T-helper 17 cell (primary cell): ENCODE data around the gene PRAMEF33. TPM values are rescaled to one million over a fixed set of nuclear protein-coding genes. Genes with fewer than 3 reads are reported as not detected.
"Not testable (repeated sequence)": the region's sequence is repeated elsewhere in the genome, so short reads cannot be mapped to it uniquely, and the experiment has no call there.

ENCODE experiments used
- ATAC-seq: fragments of 150-1000 bp; cut with Tn5 transposase; 2 replicates; pipeline ENCODE4 v1.10.0; 2021; ENCODE audit warnings: mild to moderate bottlenecking, moderate library complexity
- DNase-seq, 3 donors: peaks; one replicate each; pipeline versions ENCODE4 v3.0.0 to v3.0.0-alpha.2; 2020 to 2021
- H3K9me3 ChIP-seq: one replicate; pipeline ENCODE4 v1.7.0; 2013; ENCODE audit warnings: low read length, mild to moderate bottlenecking; ENCODE audit not compliant: control insufficient read depth, poor library complexity, severe bottlenecking
- H3K27ac Mint-ChIP-seq: one replicate; pipeline ENCODE4 v1.8.0; 2022; ENCODE audit warnings: mild to moderate bottlenecking, moderate library complexity, mixed read lengths
- H3K27me3 Mint-ChIP-seq: one replicate; pipeline ENCODE4 v1.8.0; 2022; ENCODE audit warnings: mixed read lengths
- H3K36me3 Mint-ChIP-seq: one replicate; pipeline ENCODE4 v1.8.0; 2022; ENCODE audit warnings: low read depth, mixed read lengths
- H3K4me1 Mint-ChIP-seq: one replicate; pipeline ENCODE4 v1.8.0; 2022; ENCODE audit warnings: mild to moderate bottlenecking, mixed read lengths
- H3K4me3 Mint-ChIP-seq: one replicate; pipeline ENCODE4 v1.8.0; 2022; ENCODE audit warnings: mild to moderate bottlenecking, moderate library complexity, mixed read lengths
- total RNA-seq, 4 donors: library from RNA in 2 of 4; stranded (reverse) in 2 of 4; gene quantifications; one replicate each; pipeline ENCODE4 v1.2.3 and lab custom pipeline; 2022 to 2026

Gene PRAMEF33
- total RNA-seq (not detected), total RNA-seq (lab: John Stamatoyannopoulos, UW) (0 reads per million in 2 donors)

- not testable (repeated sequence) for H3K27me3 Mint-ChIP-seq, DNase-seq, H3K4me1 Mint-ChIP-seq, H3K27ac Mint-ChIP-seq, ATAC-seq, H3K4me3 Mint-ChIP-seq, H3K9me3 ChIP-seq, H3K36me3 Mint-ChIP-seq
Observed at GRCh38 chr1:13303239-13303638, at the start of gene PRAMEF33. PRAMEF33 (plus strand) TSS chr1:13303539; CDS start chr1:13305955, 2,416 bp downstream.

- not testable (repeated sequence) for H3K36me3 Mint-ChIP-seq, H3K27ac Mint-ChIP-seq, H3K4me1 Mint-ChIP-seq, H3K9me3 ChIP-seq, H3K27me3 Mint-ChIP-seq, H3K4me3 Mint-ChIP-seq, ATAC-seq, DNase-seq
Observed at GRCh38 chr1:13253898-13254297, 49.4 kb upstream of the PRAMEF33 start, which contains the start of gene PRAMEF5. PRAMEF5 (plus strand) TSS chr1:13254198; CDS start chr1:13259269, 5,071 bp downstream.

- DNase-seq, H3K4me3 Mint-ChIP-seq, H3K36me3 Mint-ChIP-seq, H3K27ac Mint-ChIP-seq, H3K27me3 Mint-ChIP-seq, H3K4me1 Mint-ChIP-seq, ATAC-seq, H3K9me3 ChIP-seq: not testable (repeated sequence)
Observed at GRCh38 chr1:13265124-13265523, 38.2 kb upstream of the PRAMEF33 start.

- not testable (repeated sequence) for H3K4me3 Mint-ChIP-seq, H3K27ac Mint-ChIP-seq, H3K9me3 ChIP-seq, H3K4me1 Mint-ChIP-seq, ATAC-seq, H3K36me3 Mint-ChIP-seq, H3K27me3 Mint-ChIP-seq, DNase-seq
Observed at GRCh38 chr1:13277016-13277415, 26.3 kb upstream of the PRAMEF33 start.

- not testable (repeated sequence) for H3K9me3 ChIP-seq, H3K4me3 Mint-ChIP-seq, H3K27me3 Mint-ChIP-seq, H3K27ac Mint-ChIP-seq, ATAC-seq, H3K4me1 Mint-ChIP-seq, DNase-seq, H3K36me3 Mint-ChIP-seq
Observed at GRCh38 chr1:13279617-13280016, 23.7 kb upstream of the PRAMEF33 start.

GRCh38 chr1:13285037-13285436, 18.3 kb upstream of the PRAMEF33 start, which contains the start of gene PRAMEF8:
PRAMEF8 (minus strand) TSS chr1:13285137; CDS start chr1:13284091, 1,046 bp downstream.
- not testable (repeated sequence) for H3K27me3 Mint-ChIP-seq, ATAC-seq, H3K4me1 Mint-ChIP-seq, H3K36me3 Mint-ChIP-seq, H3K4me3 Mint-ChIP-seq, H3K27ac Mint-ChIP-seq, H3K9me3 ChIP-seq, DNase-seq

GRCh38 chr1:13289030-13289429, 14.3 kb upstream of the PRAMEF33 start:
- H3K27ac Mint-ChIP-seq, H3K4me1 Mint-ChIP-seq, H3K36me3 Mint-ChIP-seq, ATAC-seq, H3K4me3 Mint-ChIP-seq, DNase-seq, H3K27me3 Mint-ChIP-seq, H3K9me3 ChIP-seq: not testable (repeated sequence)

- not testable (repeated sequence) for H3K4me3 Mint-ChIP-seq, DNase-seq, H3K36me3 Mint-ChIP-seq, H3K4me1 Mint-ChIP-seq, ATAC-seq, H3K27me3 Mint-ChIP-seq, H3K9me3 ChIP-seq, H3K27ac Mint-ChIP-seq
Observed at GRCh38 chr1:13297216-13297931, 6.0 kb upstream of the PRAMEF33 start.

- not testable (repeated sequence) for DNase-seq, H3K4me1 Mint-ChIP-seq
Observed at GRCh38 chr1:13298699-13299098, 4.6 kb upstream of the PRAMEF33 start.

GRCh38 chr1:13302197-13302596, 1.1 kb upstream of the PRAMEF33 start:
- H3K27me3 Mint-ChIP-seq, H3K4me3 Mint-ChIP-seq, H3K27ac Mint-ChIP-seq, DNase-seq, H3K4me1 Mint-ChIP-seq, H3K9me3 ChIP-seq, H3K36me3 Mint-ChIP-seq, ATAC-seq: not testable (repeated sequence)

More at GRCh38 chr1:13298699-13299098, 4.6 kb upstream of the PRAMEF33 start:
- not testable (repeated sequence) for H3K9me3 ChIP-seq, H3K36me3 Mint-ChIP-seq, H3K4me3 Mint-ChIP-seq, H3K27me3 Mint-ChIP-seq, H3K27ac Mint-ChIP-seq, ATAC-seq

GRCh38 chr1:13315281-13315680, 11.9 kb downstream of the PRAMEF33 start, which contains the start of gene PRAMEF15:
PRAMEF15 (plus strand) TSS chr1:13315581; CDS start chr1:13318408, 2,827 bp downstream.
- DNase-seq, H3K36me3 Mint-ChIP-seq: not testable (repeated sequence)

GRCh38 chr1:13342496-13342895, 39.2 kb downstream of the PRAMEF33 start:
- H3K27ac Mint-ChIP-seq, H3K4me1 Mint-ChIP-seq, H3K27me3 Mint-ChIP-seq, ATAC-seq, H3K36me3 Mint-ChIP-seq, H3K9me3 ChIP-seq, DNase-seq: not testable (repeated sequence)
- H3K4me3 Mint-ChIP-seq: peak overlapping the region; percentile 12

More at GRCh38 chr1:13315281-13315680, 11.9 kb downstream of the PRAMEF33 start, which contains the start of gene PRAMEF15:
- ATAC-seq, H3K27ac Mint-ChIP-seq, H3K9me3 ChIP-seq, H3K27me3 Mint-ChIP-seq, H3K4me3 Mint-ChIP-seq, H3K4me1 Mint-ChIP-seq: not testable (repeated sequence)

- not testable (repeated sequence) for DNase-seq, ATAC-seq, H3K27me3 Mint-ChIP-seq, H3K4me1 Mint-ChIP-seq, H3K27ac Mint-ChIP-seq, H3K9me3 ChIP-seq, H3K4me3 Mint-ChIP-seq, H3K36me3 Mint-ChIP-seq
Observed at GRCh38 chr1:13347034-13347433, 43.7 kb downstream of the PRAMEF33 start, which contains the start of gene PRAMEF14. PRAMEF14 (minus strand) TSS chr1:13347134; CDS start chr1:13345314, 1,820 bp downstream.

- H3K4me3 Mint-ChIP-seq, ATAC-seq, H3K27me3 Mint-ChIP-seq, DNase-seq, H3K27ac Mint-ChIP-seq, H3K4me1 Mint-ChIP-seq, H3K9me3 ChIP-seq, H3K36me3 Mint-ChIP-seq: not testable (repeated sequence)
Observed at GRCh38 chr1:13353476-13353875, 50.1 kb downstream of the PRAMEF33 start.
